HEK293T (cell line): Measurements from ENCODE around the gene AGL.
"Not testable (repeated sequence)": the region's sequence is repeated elsewhere in the genome, so short reads cannot be mapped to it uniquely, and the experiment has no call there.

Experiments used
- ELF4 ChIP-seq: fragments of 450-650 bp; IDR thresholded peaks from 2 replicates; pipeline ENCODE4 v1.6.1; 2017; ENCODE audit warnings: antibody characterized with exemption
- PKNOX1 ChIP-seq: fragments of 450-650 bp; IDR thresholded peaks from 2 replicates; pipeline ENCODE4 v1.6.1; 2016

- not testable (repeated sequence) for TF ChIP-seq ELF4, PKNOX1
These were observed 16.2 kb upstream of the AGL start for GRCh38 chr1:99833911-99834310.
